Posterior cingulate gyrus (tissue), 11 donors: ENCODE results near the gene ZPBP2.

ENCODE experiments used
- DNase-seq, 10 donors: peaks; one replicate each; pipeline versions ENCODE4 v3.0.0 to v3.0.0-alpha.2; 2020 to 2021; ENCODE audit warnings: mixed read lengths in 3 of 10
- intact Hi-C: fragments of 100-400 bp; cut with DNase I; formaldehyde crosslinking; loops from one replicate; pipeline ENCODE4 v1.15.1; 2023

Gene ZPBP2

DNA sequence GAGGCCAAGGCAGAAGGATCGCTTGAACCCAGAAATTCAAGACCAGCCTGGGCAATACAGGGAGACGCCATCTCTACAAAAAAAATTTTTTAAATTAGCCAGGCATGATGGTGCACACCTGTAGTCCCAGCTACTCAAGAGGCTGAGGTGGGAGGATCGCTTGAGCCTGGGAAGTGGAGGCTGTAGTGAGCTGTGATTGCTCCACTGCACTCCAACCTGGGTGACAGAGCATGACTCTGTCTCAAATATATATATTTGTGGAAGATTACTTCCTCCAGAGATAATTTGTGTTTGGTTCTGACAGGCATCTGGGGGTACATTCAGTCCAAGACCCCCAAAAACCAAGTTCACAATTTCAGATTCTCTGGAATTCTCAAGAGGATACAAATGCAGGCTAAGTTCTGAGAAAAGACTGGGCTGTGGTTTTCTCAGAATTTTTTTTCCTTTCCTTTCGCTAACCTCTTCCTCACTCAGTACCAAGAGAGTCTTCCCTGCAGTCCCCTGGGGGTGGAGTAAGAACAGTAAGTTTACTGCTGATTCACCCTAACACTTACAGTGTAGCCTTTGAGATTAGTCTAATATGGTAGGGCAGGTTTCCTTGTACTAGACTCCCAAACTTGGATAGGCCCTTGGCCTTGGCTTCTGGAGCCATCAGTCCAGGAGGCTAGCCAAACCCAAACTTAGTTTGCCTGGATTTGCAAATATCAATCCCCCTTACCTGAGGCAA, 35.3 kb downstream of the ZPBP2 start:
- intact Hi-C loops: no loop called here
- DNase-seq: no peak

DNA sequence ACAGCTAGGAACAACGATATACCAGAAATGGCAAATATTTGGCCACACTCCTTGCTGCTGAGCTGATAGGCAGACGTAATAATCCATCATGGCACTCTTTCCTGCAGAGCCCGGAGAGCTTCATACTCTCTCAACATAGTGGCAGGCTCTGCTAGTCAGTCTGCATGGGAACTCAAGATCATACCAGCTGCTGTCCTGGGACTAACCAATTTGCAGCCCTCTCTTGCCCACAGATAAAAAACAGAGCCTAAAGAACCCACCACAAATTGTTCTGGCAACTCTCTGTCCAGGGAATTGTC, 36.9 kb downstream of the ZPBP2 start:
- no peak for DNase-seq
- intact Hi-C loops: no loop called here

DNA sequence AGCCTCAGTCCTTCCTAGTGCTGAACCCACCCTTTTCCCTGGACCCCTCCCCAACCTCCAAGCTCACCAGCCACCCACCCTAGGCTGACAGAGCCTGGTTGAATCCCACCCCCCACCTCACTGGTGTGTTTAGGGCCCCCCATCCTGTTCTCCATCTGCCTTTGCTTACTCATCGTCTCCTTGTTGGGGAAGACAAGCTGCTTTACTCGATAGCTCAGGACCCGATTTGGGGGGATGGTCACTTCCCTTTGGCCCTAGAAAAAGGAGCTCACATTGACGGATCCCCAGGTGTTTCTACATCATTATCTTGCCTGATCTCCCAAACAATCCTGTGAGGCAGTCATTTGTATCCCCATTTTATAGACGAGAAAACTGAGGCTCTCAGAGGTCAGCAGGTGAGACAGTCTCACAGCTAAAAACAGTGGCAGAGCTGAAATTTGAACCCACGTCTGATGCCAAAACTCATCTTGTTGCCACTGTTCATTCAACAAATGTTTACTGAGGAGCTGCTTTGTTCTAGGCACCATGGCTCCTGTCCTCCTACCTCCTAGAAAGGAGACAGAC, 40.9 kb downstream of the ZPBP2 start:
- intact Hi-C loops: no loop called here

DNA sequence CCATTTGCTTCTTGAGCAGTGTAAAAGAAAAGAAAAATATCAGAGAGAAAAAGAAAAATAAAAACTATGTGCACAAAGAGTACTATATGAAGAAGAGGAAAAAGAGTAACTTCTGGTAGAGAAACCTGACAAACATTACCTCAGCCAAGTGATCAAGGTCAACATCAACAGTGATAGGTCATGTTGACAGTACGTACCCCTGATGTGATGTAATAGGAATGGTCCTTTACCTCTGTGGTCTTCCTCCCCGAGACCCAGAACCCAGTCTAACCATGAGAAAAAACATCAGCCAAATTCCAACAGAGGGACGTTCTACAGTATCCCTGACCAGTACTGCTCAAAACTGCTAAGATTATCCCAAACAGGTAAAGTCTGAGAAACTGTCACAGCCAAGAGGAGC, 46.0 kb downstream of the ZPBP2 start:
- no peak for DNase-seq
- intact Hi-C loops: no loop called here

More for the DNA sequence above, 40.9 kb downstream of the ZPBP2 start:
- DNase-seq: no peak

DNA sequence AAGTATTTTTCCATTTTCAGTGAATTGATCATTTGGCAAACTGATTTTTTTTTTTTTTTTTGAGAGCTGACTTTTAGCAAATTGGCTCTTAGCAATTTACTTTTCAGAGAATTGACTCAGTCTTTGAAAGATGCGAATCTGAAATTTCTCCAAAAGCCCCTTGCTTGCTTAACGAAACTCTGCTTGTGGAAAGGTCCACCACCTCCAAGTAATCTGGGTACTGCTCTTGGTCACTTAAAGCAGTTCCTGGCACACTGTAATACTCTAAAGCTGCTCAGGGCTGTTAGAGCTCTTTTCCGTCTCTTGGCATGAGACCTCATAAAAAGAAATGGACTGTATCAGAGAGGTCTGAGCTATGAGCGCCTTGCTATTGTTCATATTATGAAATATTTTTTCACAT, 47.6 kb downstream of the ZPBP2 start:
- intact Hi-C loops: no loop called here
- DNase-seq: no peak

DNA sequence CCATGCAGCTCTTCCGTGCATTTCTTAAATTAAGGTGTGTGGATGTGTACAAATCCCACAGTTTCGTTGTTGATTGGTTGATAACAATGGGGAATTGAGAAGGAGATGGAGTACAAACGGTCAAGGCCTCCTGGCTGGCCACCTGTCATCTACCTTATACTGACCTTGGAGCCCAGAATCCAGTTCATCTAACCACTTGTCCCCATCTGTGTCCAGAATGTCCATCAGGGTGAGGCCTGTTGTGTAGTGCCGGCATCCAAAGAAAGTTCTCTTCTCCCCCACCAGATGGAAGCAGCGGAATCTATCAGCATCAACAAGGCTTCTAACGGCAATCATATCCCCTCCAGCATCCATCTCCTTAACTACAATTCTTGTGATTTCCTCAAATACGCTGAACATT, 48.9 kb downstream of the ZPBP2 start:
- intact Hi-C loops: no loop called here
- DNase-seq: peak in 1 of 10 donors; percentile 22

DNA sequence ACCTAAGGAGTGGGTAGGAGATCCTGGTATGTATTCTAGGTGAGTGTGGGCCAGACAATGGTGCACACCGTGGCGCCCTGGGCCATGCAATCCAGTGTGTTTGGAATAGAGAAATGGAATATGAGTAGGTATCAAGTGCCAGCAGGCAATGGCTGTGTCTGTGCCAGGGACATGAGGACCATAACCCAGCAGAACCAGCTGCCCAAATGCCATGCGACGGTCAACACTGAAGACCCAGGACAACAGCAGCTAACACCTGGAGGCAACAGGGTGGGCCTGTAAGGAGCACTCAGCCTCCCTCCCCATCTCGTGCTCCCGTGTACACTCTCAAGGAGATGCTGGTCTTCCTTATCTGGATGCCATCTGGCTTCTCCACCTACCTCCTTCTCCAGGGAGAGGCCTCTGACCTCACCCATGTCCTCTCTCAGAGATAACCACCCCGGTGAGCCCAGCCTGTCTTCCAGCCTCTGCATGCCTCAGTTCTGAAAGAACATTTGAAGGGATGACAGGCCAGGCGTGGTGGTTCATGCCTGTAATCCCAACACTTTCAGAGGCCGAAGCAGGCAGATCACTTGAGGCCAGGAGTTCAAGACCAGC, 51.2 kb downstream of the ZPBP2 start:
- intact Hi-C loops: no loop called here
- peak in 1 of 10 donors; percentile 58 for DNase-seq

DNA sequence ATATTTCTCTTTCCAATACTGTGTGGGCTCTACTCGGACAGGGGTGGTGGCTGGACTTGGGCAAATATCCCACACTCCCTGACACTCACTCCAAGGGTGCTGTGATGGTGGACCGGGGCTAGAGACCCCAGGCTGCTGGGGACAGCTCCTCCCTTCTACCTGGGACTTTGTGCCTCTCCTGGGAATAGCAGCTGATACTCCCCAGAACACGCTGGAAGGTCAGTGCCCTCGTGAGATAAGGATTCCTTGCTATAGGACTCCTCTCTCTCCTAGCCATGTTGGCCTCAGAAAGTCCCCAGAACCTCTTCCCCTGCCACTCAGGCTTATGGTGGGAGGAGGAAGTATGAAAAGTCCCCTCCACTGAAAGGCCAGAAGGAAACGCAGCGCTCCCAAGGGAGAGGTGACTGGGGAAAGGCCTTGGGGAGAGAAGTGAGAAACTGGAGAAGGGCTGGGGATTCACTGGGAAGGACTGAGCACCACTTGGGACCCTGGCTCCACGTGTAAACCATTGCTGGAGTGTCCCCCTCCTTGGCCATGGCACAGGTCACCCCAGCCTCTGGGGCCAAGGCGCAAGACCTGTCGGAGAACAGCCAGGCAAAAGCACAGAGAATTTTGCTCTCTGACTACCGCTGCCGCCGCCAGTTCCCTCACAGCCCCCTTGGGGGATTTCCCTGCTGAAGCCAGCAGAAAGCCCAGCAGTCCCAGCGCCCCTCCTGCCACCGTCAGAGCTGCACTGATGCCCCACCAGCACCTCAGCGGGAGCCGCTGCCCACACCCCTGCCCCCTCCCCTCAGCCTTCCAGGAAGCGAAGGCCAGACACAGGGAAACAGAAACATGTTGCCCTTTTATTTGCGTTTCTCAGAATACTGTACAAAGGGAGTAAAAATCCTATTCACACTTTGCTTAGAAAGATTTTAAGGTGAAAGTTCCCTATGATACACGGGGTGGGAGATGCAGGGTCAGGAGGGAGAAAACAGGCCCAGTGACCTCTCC, 52.5 kb downstream of the ZPBP2 start:
- peak in 1 of 10 donors; percentile 65 for DNase-seq
- intact Hi-C loops: loop anchor here (10.0 kb wide), 1 partner anchor 166 kb away; no protein-coding TSS in a partner anchor

DNA sequence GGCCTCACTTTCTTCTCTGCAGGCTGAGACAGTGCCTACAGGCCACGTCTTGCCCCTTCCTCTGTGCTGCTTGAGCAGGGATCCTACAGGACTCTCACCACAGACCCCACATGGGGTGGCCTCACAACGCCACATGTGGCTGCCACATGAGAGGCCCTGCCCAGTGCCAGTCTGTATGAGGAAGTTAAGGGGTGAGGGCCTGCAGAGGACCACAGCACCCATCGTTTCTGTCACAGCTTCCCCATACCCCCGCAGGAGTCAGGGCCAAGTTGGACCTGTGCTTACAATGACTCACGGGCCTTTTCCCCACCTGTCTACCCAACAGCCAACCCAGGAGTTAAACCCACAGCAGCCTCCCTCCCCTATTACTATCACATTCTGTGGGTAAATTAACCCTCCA, 53.3 kb downstream of the ZPBP2 start:
- peak in 1 of 10 donors; percentile 85 for DNase-seq
- intact Hi-C loops: loop anchor here (10.0 kb wide), 1 partner anchor 167 kb away; no protein-coding TSS in a partner anchor

DNA sequence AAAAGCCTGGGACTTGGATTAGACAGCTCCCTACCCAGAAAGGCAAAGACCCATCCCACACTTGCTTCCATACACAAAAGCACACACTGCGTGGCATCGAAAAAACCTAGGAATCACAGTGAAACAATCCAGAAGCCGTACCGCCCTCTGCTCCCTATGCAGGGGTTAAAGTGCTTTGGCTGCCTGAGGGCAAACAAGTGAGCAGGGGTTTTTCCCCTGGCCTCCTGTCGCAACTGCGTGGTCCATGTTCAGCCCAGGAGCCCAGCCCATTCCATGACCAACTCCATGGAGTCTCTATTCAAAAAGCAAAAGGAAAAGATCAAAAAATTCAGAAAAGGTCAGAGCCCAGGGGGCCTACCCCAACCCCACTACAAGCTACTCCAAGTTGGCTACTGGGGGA, 54.0 kb downstream of the ZPBP2 start:
- peak in 1 of 10 donors; percentile 25 for DNase-seq
- intact Hi-C loops: loop anchor here (10.0 kb wide), 1 partner anchor 167 kb away; no protein-coding TSS in a partner anchor

DNA sequence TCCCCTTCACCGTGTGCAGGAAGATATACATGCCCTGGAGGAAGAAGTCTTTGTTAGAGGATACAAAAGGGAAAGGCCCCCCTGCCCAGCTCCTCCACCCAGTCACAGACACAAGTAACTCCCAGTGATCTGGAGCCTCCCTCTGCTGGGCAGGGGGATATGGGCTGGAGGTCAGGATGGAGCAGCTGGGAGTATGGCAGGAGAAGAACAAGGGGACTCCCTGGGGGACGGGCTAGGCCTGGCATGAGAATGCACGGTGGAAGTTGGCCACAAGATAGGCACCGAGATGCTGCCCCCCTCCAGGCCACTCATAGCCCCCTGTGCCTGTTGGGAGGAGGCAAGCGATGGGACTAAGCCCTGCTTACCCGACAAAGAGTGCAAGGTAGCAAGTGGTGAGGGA, 55.2 kb downstream of the ZPBP2 start:
- intact Hi-C loops: loop anchor here (10.0 kb wide), 1 partner anchor 168 kb away; no protein-coding TSS in a partner anchor
- DNase-seq: peak in 1 of 10 donors; percentile 44

DNA sequence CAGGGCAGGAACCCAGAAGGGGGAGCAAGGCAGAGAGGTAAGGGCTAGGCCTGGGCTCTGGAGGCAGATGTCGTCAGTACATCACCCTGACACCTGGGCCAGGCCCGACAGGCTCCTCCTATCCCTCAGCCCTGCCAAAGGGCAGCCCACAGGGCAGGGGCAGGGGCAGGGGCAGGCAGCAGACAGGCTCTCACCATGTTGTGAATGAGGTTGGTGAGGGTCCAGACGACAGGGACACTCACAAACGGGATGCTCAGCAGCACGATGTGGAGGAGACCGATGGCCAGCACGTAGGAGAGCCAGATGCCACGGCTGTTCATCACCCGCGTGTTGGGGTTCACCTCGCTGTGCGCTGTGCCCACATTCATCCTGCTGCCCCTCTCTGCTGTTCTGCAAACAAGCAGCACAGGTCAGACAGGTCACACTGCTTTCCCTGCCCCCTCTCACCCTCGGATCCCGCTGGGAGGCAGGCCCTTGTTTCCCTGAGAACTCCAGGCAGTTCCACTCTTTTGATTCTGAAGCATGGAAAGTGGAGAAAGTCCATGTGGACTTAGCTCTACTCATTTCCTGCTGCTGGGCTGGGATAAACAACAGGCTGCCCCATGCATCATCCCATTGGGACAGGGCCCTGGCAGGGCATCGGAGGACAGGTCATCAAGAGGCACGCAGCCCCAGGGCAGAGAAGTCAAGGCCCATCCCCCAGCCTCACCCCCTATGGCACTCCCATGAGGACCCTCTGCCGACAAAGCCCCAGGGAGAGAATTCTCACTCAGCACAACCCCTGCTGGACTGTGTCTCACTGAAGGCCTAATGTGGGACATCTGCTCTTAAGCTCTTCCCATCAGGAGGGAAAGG, 56.1 kb downstream of the ZPBP2 start:
- DNase-seq: peak in 2 of 10 donors; percentile 39 to 57
- intact Hi-C loops: loop anchor here (10.0 kb wide), 1 partner anchor 169 kb away; no protein-coding TSS in a partner anchor

DNA sequence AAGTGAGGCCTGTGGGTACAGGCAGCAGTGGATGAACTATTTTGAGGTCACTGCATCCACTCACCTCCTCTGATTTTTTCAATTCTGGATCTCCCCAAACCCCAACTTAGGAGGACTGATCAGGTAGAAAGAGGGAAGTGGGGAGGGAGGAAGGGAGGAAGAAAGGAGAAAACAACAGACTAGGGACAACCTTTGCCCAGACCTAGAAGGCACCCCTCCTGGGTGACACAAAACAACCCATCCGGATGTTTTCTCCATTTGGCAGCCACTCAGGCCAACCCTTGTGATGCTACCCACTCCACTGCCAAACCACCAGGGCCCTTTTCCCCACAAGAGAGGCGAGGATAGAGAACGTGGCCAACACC, 56.7 kb downstream of the ZPBP2 start:
- intact Hi-C loops: loop anchor here (10.0 kb wide), 1 partner anchor 170 kb away; no protein-coding TSS in a partner anchor
- no peak for DNase-seq

DNA sequence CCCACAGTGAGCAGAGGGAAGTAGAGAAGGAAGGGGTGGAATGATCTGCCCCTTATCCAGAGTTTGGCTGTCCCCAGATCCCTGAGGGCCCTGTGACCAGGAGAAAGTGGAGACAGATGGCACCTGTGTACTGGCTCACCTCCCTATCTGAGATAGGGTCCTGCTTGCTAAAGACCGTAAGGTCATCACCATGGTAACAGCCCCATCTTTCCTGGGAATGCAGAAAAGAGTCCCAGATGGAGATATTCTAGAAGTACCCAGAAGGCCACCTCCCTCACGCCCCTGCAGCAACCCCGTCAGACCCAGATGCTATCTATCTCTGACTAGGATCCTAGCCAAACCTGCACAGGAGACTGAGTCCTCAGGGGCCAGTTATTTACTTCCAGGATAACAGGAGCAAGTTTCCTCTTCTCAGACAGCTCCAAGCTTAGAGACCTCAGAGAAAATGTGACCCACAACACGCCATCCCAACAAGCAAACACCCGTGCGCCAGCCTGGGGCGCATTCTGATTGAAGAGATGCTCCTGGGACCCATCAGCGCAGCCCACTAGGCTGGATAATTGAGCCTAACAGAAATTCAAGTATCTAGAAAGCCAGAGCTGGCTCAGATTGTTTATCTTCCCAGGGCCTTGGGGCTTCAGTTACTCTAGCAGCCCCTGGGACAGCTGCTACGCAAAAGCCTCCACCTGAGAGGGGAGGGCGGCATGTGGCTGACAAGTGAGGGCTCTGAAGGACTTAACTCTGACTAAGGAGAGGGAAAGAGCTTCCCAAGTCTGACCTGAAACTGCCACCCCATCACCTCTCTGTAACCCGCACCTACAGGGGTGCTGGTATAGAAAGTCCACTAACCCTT, 57.5 kb downstream of the ZPBP2 start:
- intact Hi-C loops: loop anchor here (10.0 kb wide), 1 partner anchor 171 kb away; no protein-coding TSS in a partner anchor
- DNase-seq: peak in 1 of 10 donors; percentile 66

DNA sequence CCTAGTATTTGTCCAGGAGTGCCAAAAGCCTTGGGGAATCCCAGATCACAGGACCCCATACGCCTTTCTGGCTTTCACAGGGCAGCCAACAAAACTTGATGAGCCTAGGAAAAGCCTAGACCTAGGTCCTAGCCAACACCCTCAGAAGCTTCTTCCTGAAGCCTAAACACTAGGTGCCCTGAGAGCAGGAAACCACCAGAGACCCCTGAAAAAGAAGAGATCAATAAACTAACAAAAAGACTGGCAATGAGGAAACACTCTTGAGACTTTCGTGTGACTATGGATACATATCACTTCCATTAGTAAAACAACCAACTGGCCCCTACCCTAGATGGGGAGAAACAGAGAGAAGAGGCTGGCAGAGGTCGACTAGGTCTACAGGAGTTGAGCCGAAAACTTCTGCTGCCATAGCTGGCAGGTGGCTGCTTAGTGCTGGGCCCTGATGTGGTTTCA, 58.2 kb downstream of the ZPBP2 start:
- intact Hi-C loops: loop anchor here (10.0 kb wide), 1 partner anchor 171 kb away; no protein-coding TSS in a partner anchor
- peak in 1 of 10 donors; percentile 31 for DNase-seq

DNA sequence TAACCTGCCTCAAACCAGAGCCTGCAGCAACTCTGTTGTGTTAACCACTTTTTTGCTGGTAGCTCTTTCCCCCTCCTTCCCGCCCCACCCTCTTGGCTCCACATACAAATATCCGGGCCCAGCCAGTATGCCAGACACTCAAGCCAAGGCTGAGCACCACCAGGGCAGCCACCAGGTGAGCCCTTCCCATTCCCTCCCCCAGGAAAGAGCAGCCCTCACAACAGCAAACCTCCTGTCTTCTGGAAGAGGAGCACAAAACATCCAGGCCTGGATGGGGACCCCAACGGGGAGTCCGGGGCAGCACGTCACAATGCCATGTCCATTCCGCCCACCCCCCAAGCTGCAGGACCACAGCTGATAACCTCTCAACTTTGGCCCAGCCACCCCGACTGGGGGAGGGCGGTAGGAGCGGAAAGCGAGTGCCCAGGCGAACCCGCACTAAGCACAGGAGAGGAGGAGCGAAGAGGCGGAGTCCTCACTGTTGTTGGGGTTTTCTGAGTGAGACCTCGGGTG, 58.6 kb downstream of the ZPBP2 start:
- DNase-seq: peak in 3 of 10 donors; percentile 22 to 77 (median 65)
- intact Hi-C loops: loop anchor here (10.0 kb wide), 1 partner anchor 172 kb away; no protein-coding TSS in a partner anchor
